ENCODE data around the gene CFAP77.

CFAP77 gene

GRCh38 chr9:132520612-132521011 lies 110.6 kb downstream of the CFAP77 start:
- DNase-seq: no peak

DNA sequence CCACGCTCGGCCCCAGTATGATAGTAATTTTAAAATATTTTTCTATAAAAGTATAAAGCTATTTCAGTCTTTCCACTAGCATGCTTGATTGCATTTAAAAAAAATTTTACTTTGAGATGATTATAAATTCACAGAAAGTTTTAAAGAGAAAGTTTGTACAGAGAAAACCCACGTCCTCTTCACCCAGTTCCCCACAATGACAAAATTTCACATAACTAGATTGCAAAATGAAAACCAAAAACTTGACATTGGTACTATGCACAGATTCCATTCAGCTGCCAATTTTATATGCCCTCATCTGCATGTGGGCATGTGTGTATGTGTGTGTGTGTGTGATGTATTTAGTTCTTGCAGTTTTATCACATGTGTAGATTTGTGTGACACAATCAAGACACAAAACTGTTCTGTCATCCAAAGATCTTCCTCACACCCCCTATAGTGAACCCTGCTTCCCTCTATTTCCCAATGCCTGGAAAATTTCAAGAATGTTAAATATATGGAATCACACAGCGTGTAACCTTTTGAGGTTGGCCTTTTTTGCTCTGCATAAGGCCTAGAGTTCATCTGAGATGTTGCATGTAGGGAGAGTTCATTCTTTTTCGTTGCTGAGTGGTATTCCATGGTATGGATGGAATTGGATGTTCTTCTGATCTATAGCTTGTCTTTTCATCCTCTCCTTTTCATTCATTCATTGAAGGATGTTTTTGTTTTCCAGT lies 115.5 kb downstream of the CFAP77 start:
- no peak for DNase-seq

GRCh38 chr9:132531195-132531594 lies 121.2 kb downstream of the CFAP77 start:
- no peak for DNase-seq

- DNase-seq: no peak
Observed at GRCh38 chr9:132531710-132532570, 121.9 kb downstream of the CFAP77 start.

DNA sequence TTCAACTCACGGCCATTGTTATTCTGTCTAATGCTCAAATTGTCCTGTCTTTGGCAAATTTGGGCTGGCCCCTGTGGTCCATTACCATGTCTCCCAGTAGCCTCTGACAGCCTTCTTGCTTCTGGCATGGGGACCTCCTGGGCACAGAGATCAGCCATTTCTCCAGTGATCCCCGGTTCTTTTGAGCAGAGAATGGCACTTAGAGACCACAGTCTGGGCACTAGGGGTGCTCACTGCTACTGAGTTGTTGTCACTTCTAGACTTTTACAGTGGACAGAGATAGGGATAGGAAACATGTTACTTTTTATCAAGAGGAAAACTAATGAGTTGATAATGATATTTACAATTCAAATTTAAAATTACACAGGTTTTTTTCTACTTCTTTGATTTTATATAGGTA lies 124.8 kb downstream of the CFAP77 start:
- no peak for DNase-seq

DNA sequence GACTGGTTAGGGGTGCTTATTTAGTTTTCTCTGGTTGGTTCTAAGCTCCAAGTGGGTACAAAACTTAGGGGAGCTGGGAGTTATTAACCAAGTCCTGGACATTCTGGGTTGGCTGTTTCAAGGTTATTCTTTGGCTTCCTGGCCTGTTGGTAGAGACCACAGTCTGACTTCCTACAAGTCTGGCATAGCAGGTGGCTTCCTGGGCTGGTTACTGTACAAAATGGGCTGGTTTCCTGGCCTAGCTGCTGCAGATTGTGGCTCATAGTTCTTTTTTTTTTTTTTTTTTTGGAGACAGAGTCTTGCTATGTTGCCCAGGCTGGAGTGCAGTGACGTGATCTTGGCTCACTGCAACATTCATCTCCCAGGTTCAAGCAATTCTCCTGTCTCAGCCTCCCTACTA lies 126.1 kb downstream of the CFAP77 start:
- DNase-seq: no peak

GRCh38 chr9:132537352-132537751 lies 127.3 kb downstream of the CFAP77 start:
- no peak for DNase-seq

- no peak for DNase-seq
Observed at GRCh38 chr9:132538071-132538470, 128.1 kb downstream of the CFAP77 start.

GRCh38 chr9:132539096-132539495 lies 129.1 kb downstream of the CFAP77 start:
- no peak for DNase-seq

DNA sequence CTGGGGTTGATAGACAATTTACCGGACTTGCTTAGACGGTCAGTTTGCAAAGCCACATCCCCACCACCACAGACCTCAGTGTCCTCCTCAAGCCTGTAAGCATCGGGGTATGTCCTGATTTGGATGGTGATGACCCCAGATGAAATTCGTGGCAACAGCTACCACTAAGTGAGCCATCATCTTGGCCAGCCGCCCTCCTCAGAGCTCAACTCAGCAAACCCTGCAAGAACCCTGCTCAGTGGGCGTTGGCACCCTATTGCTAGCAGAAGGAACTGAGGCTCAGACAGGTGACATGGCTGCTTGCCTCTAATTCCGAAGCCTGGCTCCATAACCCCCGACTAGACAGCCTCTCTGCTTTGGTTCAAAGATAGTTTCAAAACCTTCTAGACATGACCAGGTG lies 131.0 kb downstream of the CFAP77 start:
- DNase-seq: no peak

- DNase-seq: no peak
Observed at GRCh38 chr9:132541870-132542830, 132.1 kb downstream of the CFAP77 start.

- DNase-seq: no peak
Observed at GRCh38 chr9:132543251-132543650, 133.2 kb downstream of the CFAP77 start.

- no peak for DNase-seq
Observed at GRCh38 chr9:132543960-132544359, 133.9 kb downstream of the CFAP77 start.

- DNase-seq: no peak
Observed at GRCh38 chr9:132545578-132545977, 135.6 kb downstream of the CFAP77 start.

GRCh38 chr9:132546148-132547051 lies 136.4 kb downstream of the CFAP77 start:
- no peak for DNase-seq

DNA sequence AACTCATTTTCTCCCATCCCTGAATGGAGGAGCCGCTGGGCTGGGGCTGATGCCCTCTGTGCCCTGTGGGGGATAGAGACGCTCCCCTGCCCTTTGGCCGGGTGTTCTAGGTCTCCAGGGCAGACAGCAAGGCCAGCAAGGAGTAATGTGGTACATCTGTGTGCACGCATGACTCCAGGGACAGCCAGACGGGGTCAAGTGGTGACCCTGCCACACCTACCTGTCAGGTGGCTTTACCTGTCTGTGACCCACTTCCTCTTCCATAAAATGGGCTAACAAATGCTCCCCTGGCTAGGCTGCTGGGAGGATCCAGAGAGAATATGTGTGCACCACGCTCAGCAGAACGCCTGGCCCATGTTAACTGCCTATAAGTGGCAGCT lies 137.0 kb downstream of the CFAP77 start:
- no peak for DNase-seq

DNA sequence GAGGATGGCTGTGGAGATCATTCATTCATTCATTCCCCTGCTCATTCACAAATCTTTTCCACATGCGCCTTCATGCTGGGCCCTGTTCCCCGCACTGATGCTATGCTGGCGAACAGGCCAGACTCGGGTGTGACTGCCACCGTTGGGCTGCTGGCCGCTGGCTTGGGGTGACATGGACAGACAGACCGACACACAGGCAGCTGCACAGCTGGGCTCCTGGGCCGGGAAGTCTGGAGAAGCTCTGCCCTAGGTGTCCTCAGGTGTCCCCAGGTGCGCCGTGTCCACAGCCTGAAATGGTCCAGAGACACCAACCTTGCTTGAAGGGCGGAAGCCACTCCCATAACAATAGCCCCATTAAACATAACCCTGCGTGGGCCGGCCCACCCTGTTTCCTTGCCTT lies 137.4 kb downstream of the CFAP77 start:
- no peak for DNase-seq

- no peak for DNase-seq
Observed at GRCh38 chr9:132547976-132548730, 138.1 kb downstream of the CFAP77 start.

- no peak for DNase-seq
Observed at GRCh38 chr9:132548751-132549640, 139.0 kb downstream of the CFAP77 start.

GRCh38 chr9:132551556-132551955 lies 141.5 kb downstream of the CFAP77 start:
- DNase-seq: no peak

Data from NCI-H187 treated with DMSO at 0.1 percent for 48 hours (cell line).